ENCODE measurements around the gene KCNQ5. TPM values are rescaled to one million over a fixed set of nuclear protein-coding genes. Genes with fewer than 3 reads are reported as not detected.
"Not testable (repeated sequence)": the region's sequence is repeated elsewhere in the genome, so short reads cannot be mapped to it uniquely, and the experiment has no call there.

Gene KCNQ5
- 0.08 TPM for total RNA-seq (ENCODE audit: unreplicated experiment)
- long read RNA-seq, result 0 reads

GRCh38 chr6:72621291-72622093 is at the start of gene KCNQ5:
TSS of gene KCNQ5 (plus strand) at chr6:72622064.
- TF ChIP-seq, protein P1, sequence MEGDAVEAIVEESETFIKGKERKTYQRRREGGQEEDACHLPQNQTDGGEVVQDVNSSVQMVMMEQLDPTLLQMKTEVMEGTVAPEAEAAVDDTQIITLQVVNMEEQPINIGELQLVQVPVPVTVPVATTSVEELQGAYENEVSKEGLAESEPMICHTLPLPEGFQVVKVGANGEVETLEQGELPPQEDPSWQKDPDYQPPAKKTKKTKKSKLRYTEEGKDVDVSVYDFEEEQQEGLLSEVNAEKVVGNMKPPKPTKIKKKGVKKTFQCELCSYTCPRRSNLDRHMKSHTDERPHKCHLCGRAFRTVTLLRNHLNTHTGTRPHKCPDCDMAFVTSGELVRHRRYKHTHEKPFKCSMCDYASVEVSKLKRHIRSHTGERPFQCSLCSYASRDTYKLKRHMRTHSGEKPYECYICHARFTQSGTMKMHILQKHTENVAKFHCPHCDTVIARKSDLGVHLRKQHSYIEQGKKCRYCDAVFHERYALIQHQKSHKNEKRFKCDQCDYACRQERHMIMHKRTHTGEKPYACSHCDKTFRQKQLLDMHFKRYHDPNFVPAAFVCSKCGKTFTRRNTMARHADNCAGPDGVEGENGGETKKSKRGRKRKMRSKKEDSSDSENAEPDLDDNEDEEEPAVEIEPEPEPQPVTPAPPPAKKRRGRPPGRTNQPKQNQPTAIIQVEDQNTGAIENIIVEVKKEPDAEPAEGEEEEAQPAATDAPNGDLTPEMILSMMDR (IDR thresholded peaks at IDR 0.05; ENCODE audit: unreplicated experiment), result no peak
- DNase-seq (ENCODE audit: low spot score), result peak; percentile 14
- Mint-ChIP-seq H3K4me1 (ENCODE audit: unreplicated experiment) (peaks cover 15% of the 10 kb centered on the region), H3K27ac (ENCODE audit: unreplicated experiment) (no peak within 1 kb of the TSS), H3K27me3 (ENCODE audit: unreplicated experiment) (peaks cover 18% of the 10 kb centered on the region), H3K36me3 (ENCODE audit: low read depth, unreplicated experiment) (no peaks in the 10 kb centered on the region), H3K9me3 (ENCODE audit: unreplicated experiment) (no peaks in the 10 kb centered on the region), H3K4me3 (ENCODE audit: unreplicated experiment) (peak within 1 kb of the TSS; percentile 85)

DNA sequence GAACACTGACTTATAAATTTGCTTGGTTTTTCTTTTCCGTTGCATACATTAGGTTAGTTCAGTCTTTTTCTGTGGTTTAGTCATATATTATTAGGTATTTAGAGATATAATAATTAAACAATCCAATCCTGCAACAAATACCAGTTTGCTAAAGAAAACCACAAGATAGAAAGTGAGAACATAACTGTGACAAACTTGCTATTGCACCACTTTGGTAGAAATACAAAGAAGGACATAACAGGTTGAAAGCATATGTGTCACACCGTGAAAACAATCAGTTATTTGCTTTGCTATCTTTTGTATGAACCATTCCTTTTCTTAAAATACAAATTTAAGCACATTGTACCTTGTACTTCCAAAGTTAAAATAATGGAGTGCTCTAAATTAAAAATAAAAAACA is 42.0 kb upstream of the KCNQ5 start:
- no peak for DNase-seq (ENCODE audit: low spot score)
- no peak overlapping the region for H3K27ac Mint-ChIP-seq (ENCODE audit: unreplicated experiment)
- TF ChIP-seq, protein P1 (IDR thresholded peaks at IDR 0.05; ENCODE audit: unreplicated experiment), result no peak
- H3K36me3 Mint-ChIP-seq (ENCODE audit: low read depth, unreplicated experiment), result no peaks in the 10 kb centered on the region
- H3K4me3 Mint-ChIP-seq (ENCODE audit: unreplicated experiment), result no peak overlapping the region
- peaks cover 2% of the 10 kb centered on the region for H3K4me1 Mint-ChIP-seq (ENCODE audit: unreplicated experiment)
- H3K27me3 Mint-ChIP-seq (ENCODE audit: unreplicated experiment), result no peaks in the 10 kb centered on the region
- H3K9me3 Mint-ChIP-seq (ENCODE audit: unreplicated experiment), result no peaks in the 10 kb centered on the region

DNA sequence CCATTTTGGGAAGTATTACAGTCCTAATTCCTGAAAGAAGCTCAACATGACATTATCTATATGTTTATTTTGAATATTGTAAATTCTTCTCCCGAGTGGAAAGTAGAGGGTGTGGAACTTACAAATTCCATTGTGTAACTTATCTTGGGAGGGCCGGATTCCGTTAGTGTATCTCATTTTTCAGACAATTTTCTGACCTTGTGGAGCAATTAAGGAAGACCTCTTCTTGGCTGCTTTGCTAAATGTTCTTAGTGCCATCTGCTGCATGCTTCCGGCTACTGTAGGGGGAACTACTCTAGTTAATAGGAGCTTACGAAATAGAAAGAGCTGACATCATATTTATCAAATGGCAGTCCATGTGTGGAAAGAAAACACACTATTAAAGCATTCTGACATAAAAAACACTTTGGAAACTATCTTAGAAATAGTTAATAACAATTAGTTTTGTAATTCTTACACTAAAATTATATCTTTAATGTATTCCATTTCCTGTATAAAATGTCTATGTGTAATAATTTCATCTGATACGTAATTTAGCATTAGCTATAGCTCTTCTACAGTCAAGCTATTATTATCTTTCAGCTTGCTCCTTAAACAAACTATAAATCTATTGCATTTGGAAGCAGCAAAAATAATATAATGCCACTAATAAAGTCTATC is 41.5 kb upstream of the KCNQ5 start:
- TF ChIP-seq, protein P1 (IDR thresholded peaks at IDR 0.05; ENCODE audit: unreplicated experiment), result no peak
- peak; percentile 10 for DNase-seq (ENCODE audit: low spot score)
- H3K36me3 Mint-ChIP-seq (ENCODE audit: low read depth, unreplicated experiment), result no peaks in the 10 kb centered on the region
- no peaks in the 10 kb centered on the region for H3K27me3 Mint-ChIP-seq (ENCODE audit: unreplicated experiment)
- no peak overlapping the region for H3K27ac Mint-ChIP-seq (ENCODE audit: unreplicated experiment)
- H3K4me1 Mint-ChIP-seq (ENCODE audit: unreplicated experiment), result peaks cover 2% of the 10 kb centered on the region
- no peaks in the 10 kb centered on the region for H3K9me3 Mint-ChIP-seq (ENCODE audit: unreplicated experiment)
- H3K4me3 Mint-ChIP-seq (ENCODE audit: unreplicated experiment), result no peak overlapping the region

DNA sequence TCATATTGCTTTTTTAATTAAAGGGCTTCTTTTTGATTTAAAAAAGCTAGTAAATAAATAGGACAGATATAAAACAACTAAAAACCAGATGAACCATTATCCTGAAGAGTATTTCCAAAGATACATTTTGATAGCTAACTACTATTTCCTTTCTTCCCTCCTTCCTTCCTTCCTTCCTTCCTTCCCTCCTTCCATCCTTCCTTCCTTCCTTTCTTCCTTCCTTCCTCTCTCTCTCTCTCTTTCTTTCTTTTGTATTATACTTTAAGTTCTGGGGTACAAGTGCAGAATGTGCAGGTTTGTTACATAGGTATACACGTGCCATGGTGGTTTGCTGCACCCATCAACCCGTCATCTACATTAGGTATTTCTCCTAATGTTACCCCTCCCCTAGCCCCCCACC is 40.9 kb upstream of the KCNQ5 start:
- not testable (repeated sequence) for DNase-seq (ENCODE audit: low spot score); H3K36me3 Mint-ChIP-seq (ENCODE audit: low read depth, unreplicated experiment); H3K4me3 Mint-ChIP-seq (ENCODE audit: unreplicated experiment); H3K27ac Mint-ChIP-seq (ENCODE audit: unreplicated experiment); H3K27me3 Mint-ChIP-seq (ENCODE audit: unreplicated experiment); H3K9me3 Mint-ChIP-seq (ENCODE audit: unreplicated experiment); H3K4me1 Mint-ChIP-seq (ENCODE audit: unreplicated experiment)

DNA sequence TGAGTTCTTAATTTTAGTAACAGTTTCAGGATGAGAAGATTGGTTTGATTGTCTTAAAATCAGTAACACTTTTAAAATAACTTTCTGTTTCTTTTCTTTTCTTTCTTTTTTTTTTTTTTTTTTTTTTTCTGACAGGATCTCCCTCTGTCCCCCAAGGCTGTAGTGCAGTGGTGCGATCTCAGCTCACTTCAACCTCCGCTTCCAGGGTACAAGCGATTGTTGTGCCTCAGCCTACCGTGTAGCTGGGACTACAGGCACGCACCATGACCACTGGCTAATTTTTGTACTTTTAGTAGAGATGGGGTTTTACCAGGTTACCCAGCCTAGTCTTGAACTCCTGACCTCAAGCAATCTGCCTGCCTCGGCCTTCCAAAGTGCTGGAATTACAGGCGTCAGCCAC is 33.7 kb upstream of the KCNQ5 start:
- H3K27ac Mint-ChIP-seq (ENCODE audit: unreplicated experiment), result no peak overlapping the region
- no peak overlapping the region for H3K4me3 Mint-ChIP-seq (ENCODE audit: unreplicated experiment)
- H3K4me1 Mint-ChIP-seq (ENCODE audit: unreplicated experiment), result no peaks in the 10 kb centered on the region
- no peak for DNase-seq (ENCODE audit: low spot score)
- no peaks in the 10 kb centered on the region for H3K27me3 Mint-ChIP-seq (ENCODE audit: unreplicated experiment)
- H3K9me3 Mint-ChIP-seq (ENCODE audit: unreplicated experiment), result no peaks in the 10 kb centered on the region
- TF ChIP-seq, protein P1 (IDR thresholded peaks at IDR 0.05; ENCODE audit: unreplicated experiment), result no peak
- no peaks in the 10 kb centered on the region for H3K36me3 Mint-ChIP-seq (ENCODE audit: low read depth, unreplicated experiment)

Measured in endothelial cell (in vitro differentiated cells).